Measurements from ENCODE around the gene HNMT. TPM values are rescaled to one million over a fixed set of nuclear protein-coding genes. Genes with fewer than 3 reads are reported as not detected.
"Not testable (repeated sequence)": the region's sequence is repeated elsewhere in the genome, so short reads cannot be mapped to it uniquely, and the experiment has no call there.

HNMT gene
- total and polyA plus RNA-seq, 7 donors, result 29.9 to 124 (median 59.2) TPM

DNA sequence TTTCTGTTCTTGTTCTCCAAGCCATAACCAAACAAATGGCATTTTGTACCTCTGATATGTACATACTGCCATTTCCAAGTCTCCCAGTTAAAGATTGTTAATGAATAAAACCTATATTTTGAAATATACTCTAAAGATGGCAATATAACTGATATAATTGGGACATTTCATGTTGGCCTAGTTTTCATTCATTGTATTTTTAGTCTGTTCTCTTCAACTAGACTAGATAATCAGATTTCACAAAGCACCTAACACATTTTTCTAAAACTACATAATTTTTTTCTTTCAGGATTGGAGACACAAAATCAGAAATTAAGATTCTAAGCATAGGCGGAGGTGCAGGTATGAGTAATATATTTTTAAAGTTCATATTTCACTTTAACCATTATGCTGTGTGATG, 5.6 kb downstream of the HNMT start:
- Histone ChIP-seq H3K4me3 (no peak overlapping the region), H3K9me3 (no peaks in the 10 kb centered on the region), H3K36me3 (peaks cover 0 to 15% (median 3%) of the 10 kb centered on the region in 4 donors), H3K27me3 (no peaks in the 10 kb centered on the region), H3K27ac (peak overlapping the region in 2 of 4 donors; percentile 9 to 17), H3K4me1 (peaks cover 0 to 11% (median 0%) of the 10 kb centered on the region in 4 donors)
- TF ChIP-seq POLR2A (IDR thresholded peaks at IDR 0.05), result no peak
- no peak for TF ChIP-seq EP300 (IDR thresholded peaks at IDR 0.05)
- TF ChIP-seq POLR2AphosphoS5 (IDR thresholded peaks at IDR 0.05), result no peak
- TF ChIP-seq, protein P1, sequence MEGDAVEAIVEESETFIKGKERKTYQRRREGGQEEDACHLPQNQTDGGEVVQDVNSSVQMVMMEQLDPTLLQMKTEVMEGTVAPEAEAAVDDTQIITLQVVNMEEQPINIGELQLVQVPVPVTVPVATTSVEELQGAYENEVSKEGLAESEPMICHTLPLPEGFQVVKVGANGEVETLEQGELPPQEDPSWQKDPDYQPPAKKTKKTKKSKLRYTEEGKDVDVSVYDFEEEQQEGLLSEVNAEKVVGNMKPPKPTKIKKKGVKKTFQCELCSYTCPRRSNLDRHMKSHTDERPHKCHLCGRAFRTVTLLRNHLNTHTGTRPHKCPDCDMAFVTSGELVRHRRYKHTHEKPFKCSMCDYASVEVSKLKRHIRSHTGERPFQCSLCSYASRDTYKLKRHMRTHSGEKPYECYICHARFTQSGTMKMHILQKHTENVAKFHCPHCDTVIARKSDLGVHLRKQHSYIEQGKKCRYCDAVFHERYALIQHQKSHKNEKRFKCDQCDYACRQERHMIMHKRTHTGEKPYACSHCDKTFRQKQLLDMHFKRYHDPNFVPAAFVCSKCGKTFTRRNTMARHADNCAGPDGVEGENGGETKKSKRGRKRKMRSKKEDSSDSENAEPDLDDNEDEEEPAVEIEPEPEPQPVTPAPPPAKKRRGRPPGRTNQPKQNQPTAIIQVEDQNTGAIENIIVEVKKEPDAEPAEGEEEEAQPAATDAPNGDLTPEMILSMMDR (IDR thresholded peaks at IDR 0.05), result no peak
- 96% methylated on average over 1 of the region's 1 CpG for WGBS, 2 donors
- intact Hi-C loops (cut with DNase I), result no loop called here
- no peak for DNase-seq

DNA sequence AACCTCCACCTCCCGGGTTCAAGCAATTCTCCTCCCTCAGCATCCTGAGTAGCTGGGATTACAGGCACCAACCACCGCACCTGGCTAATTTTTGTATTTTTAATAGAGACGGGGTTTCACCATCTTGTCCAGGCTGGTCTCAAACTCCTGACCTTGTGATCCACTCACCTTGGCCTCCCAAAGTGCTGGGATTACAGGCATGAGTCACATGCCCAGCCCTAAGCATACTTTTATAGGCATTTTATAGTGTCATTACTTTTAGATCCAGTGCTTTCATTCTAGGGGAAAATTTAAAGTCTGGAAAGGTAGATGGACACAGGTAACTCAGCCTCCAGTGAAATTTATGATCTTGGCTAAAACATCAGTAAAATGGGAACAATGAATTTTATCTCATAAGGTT, 7.0 kb downstream of the HNMT start:
- intact Hi-C loops (cut with DNase I); H3K9me3 ChIP-seq; DNase-seq; H3K27me3 ChIP-seq; H3K4me3 ChIP-seq; H3K4me1 ChIP-seq; H3K27ac ChIP-seq: not testable (repeated sequence)
- 85 to 95% methylated on average over 3 of the region's 3 CpGs for WGBS, 2 donors
- peaks cover 0 to 15% (median 3%) of the 10 kb centered on the region in 4 donors for H3K36me3 ChIP-seq

DNA sequence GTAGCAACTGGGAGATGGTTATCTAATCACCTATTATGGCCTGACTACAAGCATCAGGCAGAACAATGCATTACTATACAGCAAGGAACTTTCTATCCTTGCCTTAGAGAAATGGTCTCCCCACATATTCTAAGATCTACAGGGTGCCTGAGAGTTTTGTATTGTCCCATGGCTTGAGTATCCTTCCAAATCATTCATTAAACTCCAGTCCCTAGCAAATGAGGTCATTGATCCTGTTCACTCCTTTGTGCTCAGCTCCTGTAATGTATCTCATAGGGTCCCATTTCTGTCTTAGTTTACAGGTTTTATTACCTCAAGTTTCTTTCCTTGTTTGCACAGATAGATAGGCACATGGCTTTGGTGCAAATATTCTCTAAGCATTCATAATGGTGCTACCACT, 9.0 kb downstream of the HNMT start:
- no peak for DNase-seq
- intact Hi-C loops (cut with DNase I), result no loop called here
- no peaks in the 10 kb centered on the region for H3K4me1 ChIP-seq
- peaks cover 0 to 15% (median 3%) of the 10 kb centered on the region in 4 donors for H3K36me3 ChIP-seq
- no peaks in the 10 kb centered on the region for H3K27me3 ChIP-seq
- TF ChIP-seq POLR2A (IDR thresholded peaks at IDR 0.05) (no peak), EP300 (IDR thresholded peaks at IDR 0.05) (no peak), POLR2AphosphoS5 (IDR thresholded peaks at IDR 0.05) (no peak)
- TF ChIP-seq, protein P1 (IDR thresholded peaks at IDR 0.05), result no peak
- no peak overlapping the region for H3K27ac ChIP-seq
- H3K9me3 ChIP-seq, result no peaks in the 10 kb centered on the region
- no peak overlapping the region for H3K4me3 ChIP-seq

DNA sequence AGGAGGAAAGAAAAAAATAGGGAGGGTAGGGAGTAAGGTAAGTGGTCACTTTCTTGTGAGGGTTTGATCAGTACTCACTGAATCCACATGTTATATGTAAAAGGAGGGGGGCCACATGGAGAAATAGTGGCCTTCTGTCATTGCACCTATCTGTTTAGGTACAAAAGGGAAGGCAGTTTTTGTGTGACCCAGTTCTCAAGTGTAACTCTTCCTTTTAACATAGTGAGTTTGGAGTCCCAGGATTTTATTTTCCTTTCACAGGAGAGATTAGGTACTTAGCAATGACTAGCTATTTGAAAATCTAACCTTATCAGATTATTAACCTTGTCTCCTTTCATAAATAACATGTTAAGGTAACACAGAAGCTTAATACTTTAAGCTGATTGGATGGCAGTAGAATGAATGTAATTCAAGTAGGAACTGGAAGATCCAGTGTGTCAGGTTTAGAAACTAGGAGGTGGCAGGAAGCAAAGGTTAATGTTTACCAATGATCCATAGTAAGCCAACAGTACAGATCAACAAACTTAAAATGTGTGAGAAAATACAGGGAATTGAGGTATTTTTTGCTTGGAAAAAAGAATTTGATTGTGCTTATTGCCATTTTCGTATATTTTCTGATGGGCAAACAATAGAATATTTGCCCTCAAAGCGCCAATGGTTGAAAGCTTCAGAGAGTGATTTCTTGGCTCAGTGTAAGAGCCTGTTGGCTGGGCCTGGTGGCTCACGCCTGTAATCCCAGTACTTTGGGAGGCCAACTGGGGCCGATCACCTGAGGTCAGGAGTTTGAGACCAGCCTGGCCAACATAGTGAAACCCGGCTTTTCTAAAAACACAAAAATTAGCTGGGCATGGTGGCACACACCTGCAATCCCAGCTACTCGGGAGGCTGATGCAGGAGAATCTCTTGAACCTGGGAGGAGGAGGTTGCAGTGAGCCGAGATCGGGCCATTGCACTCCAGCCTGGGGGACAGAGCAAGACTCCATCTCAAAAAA, 11.3 kb downstream of the HNMT start:
- peaks cover 0 to 15% (median 3%) of the 10 kb centered on the region in 4 donors for H3K36me3 ChIP-seq
- H3K27ac ChIP-seq, result no peak overlapping the region
- intact Hi-C loops (cut with DNase I), result no loop called here
- H3K9me3 ChIP-seq, result no peaks in the 10 kb centered on the region
- 39 to 74% methylated on average over 8 of the region's 8 CpGs for WGBS, 2 donors
- H3K4me3 ChIP-seq, result no peak overlapping the region
- TF ChIP-seq, protein P1 (IDR thresholded peaks at IDR 0.05), result no peak
- no peaks in the 10 kb centered on the region for H3K4me1 ChIP-seq
- no peak for DNase-seq
- H3K27me3 ChIP-seq, result no peaks in the 10 kb centered on the region

DNA sequence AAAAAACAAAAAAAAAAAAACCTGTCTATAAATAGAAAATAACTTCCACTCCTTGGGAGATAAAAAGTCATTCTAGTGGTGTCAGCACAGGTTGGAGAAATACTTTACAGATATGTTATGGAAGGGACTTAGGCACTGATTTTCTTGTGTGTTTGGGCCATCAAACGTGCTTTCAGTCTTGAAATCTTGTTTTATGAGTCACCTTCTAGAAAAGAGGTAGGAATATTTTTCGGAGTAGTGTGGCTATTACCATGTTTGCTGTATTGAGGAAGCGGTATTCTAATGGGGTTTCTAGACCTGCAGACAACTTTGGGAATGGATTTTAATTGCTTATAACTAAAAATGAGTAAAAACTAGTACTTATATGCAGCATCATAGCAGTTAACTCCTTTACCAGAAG, 12.0 kb downstream of the HNMT start:
- TF ChIP-seq, protein P1 (IDR thresholded peaks at IDR 0.05), result no peak
- TF ChIP-seq POLR2AphosphoS5 (IDR thresholded peaks at IDR 0.05) (no peak), POLR2A (IDR thresholded peaks at IDR 0.05) (no peak), EP300 (IDR thresholded peaks at IDR 0.05) (no peak)
- Histone ChIP-seq H3K36me3 (peaks cover 0 to 10% (median 3%) of the 10 kb centered on the region in 4 donors), H3K9me3 (no peaks in the 10 kb centered on the region), H3K4me1 (no peaks in the 10 kb centered on the region), H3K27me3 (no peaks in the 10 kb centered on the region), H3K4me3 (no peak overlapping the region), H3K27ac (no peak overlapping the region)
- intact Hi-C loops (cut with DNase I), result no loop called here
- 52 to 73% methylated on average over 3 of the region's 3 CpGs for WGBS, 2 donors
- no peak for DNase-seq
